Smooth muscle cell (in vitro differentiated cells): ENCODE results near the gene TWIST2. TPM values are rescaled to one million over a fixed set of nuclear protein-coding genes. Genes with fewer than 3 reads are reported as not detected.

Experiments used
- DNase-seq: peaks from one replicate; lab custom pipeline; 2025; ENCODE audit not compliant: unreplicated experiment; lab: John Stamatoyannopoulos, UW
- H2AFZ ChIP-seq: fragments of 200-600 bp; sonication (generic); 2 replicates; pipeline ENCODE4 v1.6.0; 2016; ENCODE audit warnings: antibody characterized with exemption, low read depth, mild to moderate bottlenecking
- H3F3A ChIP-seq: fragments of 200-600 bp; sonication (generic); 2 replicates; pipeline ENCODE4 v1.6.0; 2017; ENCODE audit warnings: antibody characterized with exemption, low read depth
- H3K27ac ChIP-seq: fragments of 200-600 bp; sonication (generic); 2 replicates; pipeline ENCODE4 v1.5.1; 2016; ENCODE audit warnings: low read depth, mild to moderate bottlenecking
- H3K27me3 ChIP-seq: fragments of 200-600 bp; sonication (generic); 2 replicates; pipeline ENCODE4 v1.6.1; 2016; ENCODE audit warnings: low read depth, mild to moderate bottlenecking
- H3K36me3 ChIP-seq: fragments of 200-600 bp; sonication (generic); 2 replicates; pipeline ENCODE4 v1.5.1; 2016; ENCODE audit warnings: low read depth
- H3K4me1 ChIP-seq: fragments of 200-600 bp; sonication (generic); 2 replicates; pipeline ENCODE4 v1.5.1; 2016; ENCODE audit warnings: low read depth
- H3K4me2 ChIP-seq: fragments of 200-600 bp; sonication (generic); 2 replicates; pipeline ENCODE4 v1.6.0; 2016; ENCODE audit warnings: mild to moderate bottlenecking
- H3K4me3 ChIP-seq: fragments of 200-600 bp; sonication (generic); 2 replicates; pipeline ENCODE4 v1.5.1; 2016; ENCODE audit warnings: mild to moderate bottlenecking
- H3K79me2 ChIP-seq: fragments of 200-600 bp; sonication (generic); 2 replicates; pipeline ENCODE4 v1.6.0; 2016; ENCODE audit warnings: low read depth, mild to moderate bottlenecking
- H3K9ac ChIP-seq: fragments of 200-600 bp; sonication (generic); 2 replicates; pipeline ENCODE4 v1.6.0; 2016; ENCODE audit warnings: low read depth
- H3K9me3 ChIP-seq: fragments of 200-600 bp; sonication (generic); replicated peaks from 2 replicates; pipeline ENCODE4 v1.5.1; 2016; ENCODE audit warnings: low read depth
- H4K20me1 ChIP-seq: fragments of 200-600 bp; sonication (generic); 2 replicates; pipeline ENCODE4 v1.6.0; 2016; ENCODE audit warnings: low read depth
- WGBS: methylation state at CpG from one replicate; pipeline ENCODE4 v1.1.7; 2016; ENCODE audit warnings: low lambda C conversion rate; 5-methylcytosine and 5-hydroxymethylcytosine counted together
- polyA plus RNA-seq: library from polyadenylated mRNA; unstranded; fragments of >200 nt; fragmentation: Nextera tagmentation; extraction: Ambion mirVana; gene quantifications from 2 replicates; pipeline ENCODE4 v1.2.1, GENCODE V29; 2016
- total RNA-seq: library from RNA; depleted of rRNA; stranded (reverse); fragments of >200 nt; gene quantifications from 2 replicates; pipeline ENCODE4 v1.2.3, GENCODE V29; 2014
- TF ChIP-seq, protein P1 (sequence below): fragments of 200-600 bp; sonication (generic); IDR thresholded peaks from 2 replicates; pipeline ENCODE4 v1.5.1; 2017; ENCODE audit warnings: borderline replicate concordance, mild to moderate bottlenecking, antibody characterized with exemption; ENCODE audit not compliant: insufficient read depth, poor library complexity, severe bottlenecking

TWIST2 gene
- total and polyA plus RNA-seq, 2 experiments from 2014 or later, result 1.0 to 2.4 TPM

DNA sequence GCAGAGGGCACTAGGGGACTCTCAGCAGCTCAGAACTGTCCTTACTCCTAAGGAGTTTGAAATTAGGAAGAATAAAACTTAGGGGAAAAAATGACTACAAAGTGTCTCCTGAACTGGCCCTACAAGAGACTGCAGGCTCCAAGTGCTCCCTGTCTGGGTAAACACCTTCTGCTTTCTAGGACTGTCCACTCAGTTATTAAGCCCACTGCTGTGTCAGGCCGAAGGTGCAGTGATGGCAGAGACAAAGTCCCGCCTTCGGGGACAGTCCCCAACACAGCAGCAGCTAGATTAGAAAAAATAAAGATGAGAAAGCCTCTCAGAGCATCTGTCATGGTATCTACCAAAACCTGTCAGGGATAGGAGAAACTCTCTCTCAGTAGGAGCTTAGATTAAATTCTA is 28.3 kb downstream of the TWIST2 start:
- no peak overlapping the region for H2AFZ ChIP-seq
- no peak overlapping the region for H3K4me3 ChIP-seq
- 90% methylated on average over 3 of the region's 3 CpGs for WGBS
- H3K79me2 ChIP-seq, result no peaks in the 10 kb centered on the region
- TF ChIP-seq, protein P1, sequence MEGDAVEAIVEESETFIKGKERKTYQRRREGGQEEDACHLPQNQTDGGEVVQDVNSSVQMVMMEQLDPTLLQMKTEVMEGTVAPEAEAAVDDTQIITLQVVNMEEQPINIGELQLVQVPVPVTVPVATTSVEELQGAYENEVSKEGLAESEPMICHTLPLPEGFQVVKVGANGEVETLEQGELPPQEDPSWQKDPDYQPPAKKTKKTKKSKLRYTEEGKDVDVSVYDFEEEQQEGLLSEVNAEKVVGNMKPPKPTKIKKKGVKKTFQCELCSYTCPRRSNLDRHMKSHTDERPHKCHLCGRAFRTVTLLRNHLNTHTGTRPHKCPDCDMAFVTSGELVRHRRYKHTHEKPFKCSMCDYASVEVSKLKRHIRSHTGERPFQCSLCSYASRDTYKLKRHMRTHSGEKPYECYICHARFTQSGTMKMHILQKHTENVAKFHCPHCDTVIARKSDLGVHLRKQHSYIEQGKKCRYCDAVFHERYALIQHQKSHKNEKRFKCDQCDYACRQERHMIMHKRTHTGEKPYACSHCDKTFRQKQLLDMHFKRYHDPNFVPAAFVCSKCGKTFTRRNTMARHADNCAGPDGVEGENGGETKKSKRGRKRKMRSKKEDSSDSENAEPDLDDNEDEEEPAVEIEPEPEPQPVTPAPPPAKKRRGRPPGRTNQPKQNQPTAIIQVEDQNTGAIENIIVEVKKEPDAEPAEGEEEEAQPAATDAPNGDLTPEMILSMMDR, result no peak
- H3K36me3 ChIP-seq, result no peaks in the 10 kb centered on the region
- DNase-seq, result no peak
- H3K4me2 ChIP-seq, result no peak overlapping the region
- H3K9ac ChIP-seq, result no peak overlapping the region
- no peaks in the 10 kb centered on the region for H3K27me3 ChIP-seq
- no peaks in the 10 kb centered on the region for H3K9me3 ChIP-seq
- H3K4me1 ChIP-seq, result no peaks in the 10 kb centered on the region
- H3K27ac ChIP-seq, result no peak overlapping the region
- H3F3A ChIP-seq, result no peaks in the 10 kb centered on the region
- H4K20me1 ChIP-seq, result no peaks in the 10 kb centered on the region

DNA sequence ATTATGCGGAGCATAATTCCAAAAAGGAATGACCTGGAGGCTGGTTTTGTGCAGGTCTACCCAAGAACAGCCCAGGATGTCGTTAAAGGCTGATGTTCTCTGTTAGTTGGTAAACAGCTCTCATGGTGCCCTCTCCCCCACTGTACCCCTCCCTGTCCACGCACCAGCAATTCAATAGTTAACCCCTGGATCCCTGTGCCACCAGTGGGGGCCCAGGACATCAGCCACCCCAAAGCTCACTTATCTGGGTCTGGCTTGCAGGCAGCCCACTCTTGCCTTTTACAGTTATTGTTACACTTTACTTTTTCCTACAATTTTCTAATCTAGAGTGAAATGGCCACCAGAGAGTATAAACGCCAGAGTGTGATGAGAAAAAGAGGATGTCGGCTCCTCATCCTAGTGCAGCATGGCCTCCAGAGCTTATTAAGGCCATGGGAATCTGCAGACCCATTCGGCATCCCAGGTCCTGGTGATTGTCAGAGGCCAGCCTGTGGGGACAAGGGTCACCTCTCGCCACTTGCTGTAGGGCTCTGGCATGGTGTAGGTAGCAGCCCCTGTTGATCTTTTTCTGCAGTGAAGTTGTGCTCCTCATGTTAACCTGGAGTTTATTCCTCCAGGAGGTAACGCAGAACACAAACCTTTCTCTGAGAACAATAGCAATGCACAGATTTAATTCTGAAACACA is 30.3 kb downstream of the TWIST2 start:
- whole genome bisulfite sequencing, result 82% methylated on average over 8 of the region's 8 CpGs

DNA sequence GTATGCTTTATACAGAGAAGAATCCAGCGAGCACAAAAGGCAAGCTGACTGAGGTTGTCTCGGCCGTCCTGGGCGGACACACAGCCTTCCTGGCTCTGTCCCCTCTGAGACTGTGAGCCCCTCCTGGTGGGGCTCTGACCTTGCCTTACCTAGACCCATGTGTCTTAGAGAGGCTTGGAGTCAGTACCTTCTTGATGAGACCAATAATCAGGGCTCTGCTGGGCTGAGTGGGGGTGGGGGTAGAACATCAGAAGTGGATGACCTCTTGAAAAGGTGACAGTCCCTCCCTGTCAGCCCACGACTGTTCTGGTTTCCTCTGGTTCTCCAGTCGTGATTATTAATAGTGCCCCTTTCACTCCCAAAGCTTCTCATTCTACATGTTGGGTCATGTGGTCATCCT is 31.2 kb downstream of the TWIST2 start:
- WGBS, result 89% methylated on average over 6 of the region's 6 CpGs
- no peak for DNase-seq
- Histone ChIP-seq H3K27me3 (no peaks in the 10 kb centered on the region), H3K79me2 (no peaks in the 10 kb centered on the region), H3K27ac (no peak overlapping the region), H3K4me3 (no peak overlapping the region), H3K9me3 (no peaks in the 10 kb centered on the region), H3K9ac (no peak overlapping the region), H4K20me1 (peaks cover 4% of the 10 kb centered on the region), H3K36me3 (no peaks in the 10 kb centered on the region), H3F3A (no peaks in the 10 kb centered on the region), H3K4me2 (no peak overlapping the region), H3K4me1 (peaks cover 3% of the 10 kb centered on the region), H2AFZ (no peak overlapping the region)
- TF ChIP-seq, protein P1, result no peak

More for the DNA sequence above, 30.3 kb downstream of the TWIST2 start:
- Histone ChIP-seq H3K27me3 (no peaks in the 10 kb centered on the region), H2AFZ (no peak overlapping the region), H3K4me2 (no peak overlapping the region), H4K20me1 (no peaks in the 10 kb centered on the region), H3K4me1 (no peaks in the 10 kb centered on the region), H3K9ac (no peak overlapping the region), H3K36me3 (no peaks in the 10 kb centered on the region), H3K9me3 (no peaks in the 10 kb centered on the region), H3F3A (no peaks in the 10 kb centered on the region), H3K4me3 (no peak overlapping the region), H3K27ac (no peak overlapping the region), H3K79me2 (no peaks in the 10 kb centered on the region)
- TF ChIP-seq, protein P1, result no peak
- no peak for DNase-seq
